Subcutaneous preadipocyte (primary cell): ENCODE results near the gene RGPD6. TPM values are rescaled to one million over a fixed set of nuclear protein-coding genes. Genes with fewer than 3 reads are reported as not detected.

Experiments
- small RNA-seq: library from RNA; depleted of rRNA; stranded (forward); fragments of <200 nt; gene quantifications from one replicate; pipeline ENCODE3, GENCODE V24; 2012
- total RNA-seq: library from RNA; depleted of rRNA; stranded (reverse); fragments of >200 nt; gene quantifications from 2 replicates; pipeline ENCODE4 v1.2.3, GENCODE V29; 2012

RGPD6 gene
- 20.9 and 32.8 TPM in 2 replicates for total RNA-seq

DNA sequence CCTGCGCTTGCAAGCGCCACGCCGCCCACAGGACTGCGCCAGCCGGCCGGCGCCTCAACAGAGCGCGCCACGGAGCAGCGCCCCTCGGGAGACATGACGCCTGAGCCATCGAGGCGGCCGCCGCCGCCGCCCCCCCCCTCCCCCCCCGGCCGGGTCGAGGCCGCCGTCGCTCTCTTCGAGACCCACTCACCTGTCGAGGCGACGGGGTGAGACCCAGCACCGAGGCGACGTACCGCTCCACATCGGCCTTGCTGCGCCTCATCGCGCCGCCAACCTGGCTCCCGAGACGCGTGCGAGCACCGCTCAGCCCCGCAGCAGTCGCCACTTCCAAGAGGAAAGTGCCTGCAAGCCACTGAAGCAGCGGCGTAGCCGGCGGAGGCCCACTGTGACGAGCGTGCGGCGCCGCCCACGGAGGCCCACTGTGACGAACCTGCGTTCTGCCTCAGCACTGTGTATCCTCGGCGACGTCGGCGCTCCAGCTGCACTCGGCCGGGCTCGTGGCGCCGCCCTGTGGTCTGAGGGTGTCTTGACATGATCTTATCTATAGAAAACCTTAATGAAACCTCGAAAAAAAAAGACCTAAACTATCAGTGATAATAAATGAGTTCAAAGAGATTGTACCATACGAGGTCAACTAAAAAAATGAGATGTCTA is at the start of gene RGPD6:
RGPD6 (minus strand) TSS at position 460 of the 654 bp plus-strand sequence; CDS start at position 262, 198 bp downstream.

DNA sequence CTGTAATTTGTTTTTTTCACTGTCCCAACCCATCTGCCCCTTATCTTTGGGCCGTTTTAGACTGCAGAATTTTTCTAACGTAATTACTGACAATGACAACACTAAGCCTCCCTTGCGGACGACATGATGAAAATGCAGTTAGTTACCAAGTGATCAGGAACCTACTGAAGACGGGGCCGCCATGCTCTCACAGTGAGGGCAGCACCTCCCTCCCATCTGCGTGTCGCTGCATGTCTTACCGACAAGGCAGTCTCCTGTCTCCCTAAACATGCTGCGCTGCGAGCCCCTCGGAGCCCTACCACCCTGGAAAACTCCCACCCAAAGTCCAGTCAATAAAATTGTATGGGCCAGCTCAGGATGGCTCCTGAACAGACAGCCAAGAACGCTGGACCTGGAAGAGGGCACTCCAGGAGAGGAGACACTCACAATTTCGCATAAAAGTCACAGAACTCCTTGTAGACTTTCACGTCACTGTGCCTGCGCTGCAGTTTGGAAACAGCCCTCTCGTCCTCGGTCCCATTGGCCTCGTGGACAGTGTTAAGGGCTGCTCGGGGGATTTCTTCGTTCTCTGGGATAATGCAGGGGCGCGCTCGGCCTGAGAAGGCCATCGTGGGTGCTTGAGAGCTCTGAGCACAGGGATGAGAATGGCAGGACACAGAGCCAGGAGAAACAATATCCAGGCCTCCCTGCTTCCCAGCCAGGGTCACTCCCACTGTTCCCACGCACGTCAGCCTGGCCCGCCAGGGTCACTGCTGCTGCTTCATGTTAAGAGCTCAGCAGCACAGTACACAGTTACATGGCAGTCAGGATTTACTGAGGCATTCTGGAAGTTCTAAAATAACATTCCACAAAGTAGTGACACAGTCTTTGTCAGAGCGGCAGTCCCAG is 104.6 kb downstream of the RGPD6 start, which contains the start of gene LIMS4:
LIMS4 (minus strand) TSS at position 646 of the 888 bp plus-strand sequence; CDS start at position 608, 38 bp downstream.

Small RNAs within 50 kb of the gene (small RNA-seq; reads per million reads assigned to genes)
- gene AC108938.1, result not detected

Other genes starting within 250 kb of the RGPD6 start
- gene LIMS4, start 104.4 kb downstream of the RGPD6 start, total RNA-seq, result 1.5 and 3.9 TPM in 2 replicates
- gene BUB1, start 100.8 kb upstream of the RGPD6 start, total RNA-seq, result 36.7 and 68.6 TPM in 2 replicates
- gene ACOXL, start 155.4 kb upstream of the RGPD6 start, total RNA-seq, result not detected in 2 replicates